NCI-H1436 (cell line): ENCODE results near the gene OLA1.
"Not testable (repeated sequence)": the region's sequence is repeated elsewhere in the genome, so short reads cannot be mapped to it uniquely, and the experiment has no call there.

Source experiments
- DNase-seq: peaks from one replicate; lab custom pipeline; 2025; lab: John Stamatoyannopoulos, UW

The OLA1 gene

DNA sequence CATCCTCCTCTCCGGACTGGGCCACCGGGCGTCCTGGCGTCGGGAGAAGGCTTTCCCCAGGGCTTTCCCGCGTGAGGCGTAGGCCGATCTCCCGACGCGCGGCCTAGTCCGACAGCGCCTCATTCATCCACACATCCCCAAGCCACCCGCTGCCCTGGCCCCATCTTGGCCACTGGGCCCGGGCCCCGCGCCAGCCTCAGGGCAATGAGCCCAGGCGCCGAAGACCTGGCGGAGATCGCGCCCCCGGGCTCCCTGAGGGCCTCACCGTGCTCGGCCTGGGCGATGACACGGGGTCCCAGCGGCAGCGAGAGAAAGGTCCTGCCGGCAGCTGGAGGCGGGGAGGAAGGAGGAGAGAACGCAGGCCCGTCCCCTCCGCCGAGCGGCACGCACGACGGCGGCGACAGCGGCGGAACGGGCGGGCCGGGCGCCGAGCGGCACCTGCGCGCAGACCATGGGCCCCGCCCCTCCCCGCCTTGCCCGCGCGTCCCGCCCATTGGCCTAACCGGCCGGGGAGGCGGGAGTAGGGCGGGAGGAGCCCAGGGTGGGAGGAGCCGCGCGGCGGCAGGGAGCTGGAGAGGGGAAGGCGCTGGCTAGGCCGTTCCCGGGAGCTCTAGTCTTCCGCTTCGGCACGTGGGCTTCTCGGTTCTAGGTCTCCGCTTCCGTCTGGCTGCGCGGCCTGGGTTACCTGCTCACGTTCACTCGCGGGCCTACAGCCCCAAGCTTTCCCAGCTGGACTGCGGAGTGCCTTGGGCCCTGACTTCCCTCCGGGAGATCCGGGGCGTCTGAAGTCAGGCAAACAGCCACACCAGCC is at the start of gene OLA1:
Gene OLA1 (minus strand): TSS at position 346 of the 811 bp plus-strand sequence. CDS start 1,717 bp downstream, outside the sequence.
- DNase-seq, result peak; percentile 96

DNA sequence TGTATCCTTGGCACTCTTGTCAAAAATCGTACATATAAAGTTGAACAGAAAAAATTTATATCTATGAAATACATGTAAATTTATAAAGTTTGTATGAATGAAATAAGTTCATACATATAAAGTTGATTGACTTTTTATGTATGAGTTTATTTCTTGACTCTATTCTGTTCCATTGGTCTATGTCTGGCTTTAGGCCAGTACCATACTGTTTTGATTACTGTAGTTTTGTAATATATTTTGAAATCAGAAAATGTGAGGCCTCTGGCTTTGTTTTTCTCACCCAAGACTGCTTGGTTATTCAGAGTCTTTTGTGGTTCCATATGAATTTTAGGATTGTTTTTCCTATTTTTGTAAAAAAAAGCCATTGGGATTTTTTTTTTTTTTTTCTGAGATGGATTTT is 44.6 kb upstream of the OLA1 start:
- no peak for DNase-seq

GRCh38 chr2:174286172-174286571 is 37.8 kb upstream of the OLA1 start:
- no peak for DNase-seq

- DNase-seq, result no peak
These were observed 34.1 kb upstream of the OLA1 start for GRCh38 chr2:174282441-174282840.

DNA sequence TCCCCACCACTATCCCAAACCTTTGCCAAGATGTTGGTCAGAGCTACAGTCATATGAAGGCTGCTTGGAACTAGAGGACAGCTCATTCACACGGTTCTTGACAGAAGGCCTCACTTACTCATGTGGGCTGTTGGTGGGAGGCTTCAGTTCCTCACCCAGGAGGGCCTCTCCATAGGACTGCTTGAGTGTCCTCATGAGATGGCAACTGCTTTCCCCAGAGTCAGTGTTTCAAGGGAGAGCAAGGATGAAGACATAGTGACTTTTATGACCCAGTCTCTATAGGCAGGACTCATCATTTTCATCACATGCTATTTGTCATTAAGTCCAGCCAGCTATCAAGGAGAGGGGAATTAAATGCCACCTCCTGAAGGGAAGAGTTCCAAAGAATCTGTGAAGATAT is 33.4 kb upstream of the OLA1 start:
- DNase-seq, result no peak

DNA sequence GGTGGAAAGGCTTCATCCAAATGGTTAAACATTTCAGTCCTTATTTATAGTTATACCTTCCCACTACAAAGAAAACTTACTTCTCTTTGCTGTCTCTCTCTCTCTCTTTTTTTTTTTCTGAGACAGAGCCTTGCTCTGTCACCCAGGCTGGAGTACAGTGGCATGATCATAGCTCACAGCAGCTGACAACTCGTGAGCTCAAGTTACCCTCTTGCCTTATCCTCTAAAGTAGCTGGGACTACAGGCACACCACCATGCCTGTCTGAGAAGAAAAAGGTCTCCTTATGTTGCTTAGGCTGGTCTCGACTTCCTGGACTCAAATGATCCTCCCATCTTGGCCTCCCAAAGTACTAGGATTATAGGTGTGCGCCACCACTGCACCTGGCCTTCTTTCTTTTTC is 32.3 kb upstream of the OLA1 start:
- no peak for DNase-seq

DNA sequence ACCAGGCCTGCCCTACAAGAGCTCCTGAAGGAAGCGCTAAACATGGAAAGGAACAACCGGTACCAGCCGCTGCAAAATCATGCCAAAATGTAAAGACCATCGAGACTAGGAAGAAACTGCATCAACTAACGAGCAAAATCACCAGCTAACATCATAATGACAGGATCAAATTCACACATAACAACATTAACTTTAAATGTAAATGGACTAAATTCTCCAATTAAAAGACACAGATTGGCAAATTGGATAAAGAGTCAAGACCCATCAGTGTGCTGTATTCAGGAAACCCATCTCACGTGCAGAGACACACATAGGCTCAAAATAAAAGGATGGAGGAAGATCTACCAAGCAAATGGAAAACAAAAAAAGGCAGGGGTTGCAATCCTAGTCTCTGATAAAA is 21.9 kb upstream of the OLA1 start:
- not testable (repeated sequence) for DNase-seq

DNA sequence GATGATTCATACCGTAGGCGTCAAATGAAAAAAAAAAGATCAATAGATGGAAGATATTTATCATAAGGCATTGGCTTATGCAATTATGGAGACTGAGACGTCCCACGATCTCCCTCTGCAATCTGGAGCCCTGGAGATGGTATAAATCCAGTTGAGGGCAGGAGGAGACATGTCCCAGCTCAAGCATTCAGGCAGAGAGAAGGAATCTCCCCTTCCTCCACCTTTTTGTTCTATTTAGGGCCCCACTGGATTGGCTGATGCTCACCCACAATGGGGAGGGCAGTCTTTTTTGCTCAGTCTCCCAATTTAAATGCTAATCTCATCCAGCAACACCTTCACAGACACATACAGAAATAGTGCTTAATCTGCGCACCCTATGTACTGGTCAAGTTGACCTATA is 18.0 kb upstream of the OLA1 start:
- no peak for DNase-seq

DNA sequence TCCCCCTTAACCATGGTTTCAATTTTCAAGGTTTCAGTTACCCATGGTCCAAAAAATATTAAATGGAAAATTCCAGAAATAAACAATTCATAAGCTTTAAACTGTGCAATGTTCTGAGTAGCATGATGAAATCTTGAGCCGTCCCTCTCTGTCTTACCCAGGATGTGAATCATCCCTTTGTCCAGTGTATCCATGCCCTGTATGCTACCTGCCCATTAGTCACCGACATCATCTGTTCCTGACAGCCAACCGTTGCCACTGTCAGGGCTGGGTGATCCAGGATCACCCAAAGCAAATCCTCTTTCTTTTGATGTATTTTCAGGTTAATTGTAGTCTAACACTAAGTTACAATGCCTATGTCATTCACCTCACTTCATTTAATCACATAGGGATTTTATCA is 15.7 kb upstream of the OLA1 start:
- no peak for DNase-seq

- DNase-seq, result no peak
These were observed 11.6 kb upstream of the OLA1 start for GRCh38 chr2:174259981-174260380.

- no peak for DNase-seq
These were observed 5.9 kb upstream of the OLA1 start for GRCh38 chr2:174254267-174254666.

- DNase-seq, result no peak
These were observed 763 bp upstream of the OLA1 start for GRCh38 chr2:174248998-174249592.

- no peak for DNase-seq
These were observed 702 bp downstream of the OLA1 start for GRCh38 chr2:174247474-174248186.

- DNase-seq, result no peak
These were observed 1.4 kb downstream of the OLA1 start for GRCh38 chr2:174246944-174247381.

DNA sequence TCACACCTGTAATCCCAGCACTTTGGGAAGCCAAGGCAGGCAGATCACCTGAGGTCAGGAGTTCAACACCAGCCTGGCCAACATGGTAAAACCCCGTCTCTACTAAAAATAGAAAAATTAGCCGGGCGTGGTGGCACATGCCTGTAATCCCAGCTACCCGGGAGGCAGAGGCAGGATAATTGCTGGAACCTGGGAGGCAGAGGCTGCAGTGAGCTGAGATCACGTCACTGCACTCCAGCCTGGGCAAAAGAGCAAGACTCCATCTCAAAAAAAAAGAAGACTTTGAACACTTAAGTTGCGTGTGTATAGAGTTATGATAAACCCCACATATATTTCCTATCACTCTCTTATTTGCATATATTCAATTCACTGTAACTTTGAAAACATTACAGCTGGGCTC is 2.7 kb downstream of the OLA1 start:
- DNase-seq, result not testable (repeated sequence)

DNA sequence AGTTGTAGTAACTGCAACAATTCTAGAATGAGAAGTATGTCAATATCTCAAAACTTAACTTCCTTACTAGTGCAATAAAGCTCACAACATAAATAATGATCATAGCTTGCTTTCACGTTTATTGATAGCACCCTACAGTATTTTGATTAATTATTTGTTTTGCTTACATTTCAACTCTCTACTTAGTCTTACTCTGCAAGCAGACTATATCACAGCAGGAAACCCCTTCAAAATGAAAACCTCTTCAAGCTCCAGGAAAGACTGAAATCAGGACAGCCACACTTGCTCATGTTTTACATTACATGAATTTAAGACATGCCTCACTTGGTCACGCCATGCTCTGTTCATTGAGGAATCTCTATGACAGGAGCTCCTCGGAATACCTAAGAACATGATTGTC is 3.3 kb downstream of the OLA1 start:
- no peak for DNase-seq

DNA sequence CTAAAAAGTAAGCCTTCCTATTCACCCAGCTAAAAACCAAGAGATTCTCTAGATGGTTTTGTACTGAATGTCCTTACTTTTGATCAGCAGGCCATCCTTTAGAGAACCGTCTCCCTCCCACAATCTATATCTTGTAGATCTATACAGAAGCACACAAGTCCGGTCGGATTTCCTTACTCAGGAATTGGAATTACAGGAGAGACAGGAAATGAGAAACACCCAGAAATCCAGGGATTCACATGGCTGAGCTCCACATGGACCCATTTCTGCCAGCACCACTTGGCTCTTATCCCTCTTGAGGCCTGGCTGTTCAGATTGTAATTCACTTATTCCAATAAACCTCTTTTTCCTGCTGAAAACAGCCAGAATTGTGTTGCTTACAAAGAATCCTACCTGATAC is 4.5 kb downstream of the OLA1 start:
- DNase-seq, result no peak

GRCh38 chr2:174240097-174240496 is 8.2 kb downstream of the OLA1 start:
- DNase-seq, result no peak

DNA sequence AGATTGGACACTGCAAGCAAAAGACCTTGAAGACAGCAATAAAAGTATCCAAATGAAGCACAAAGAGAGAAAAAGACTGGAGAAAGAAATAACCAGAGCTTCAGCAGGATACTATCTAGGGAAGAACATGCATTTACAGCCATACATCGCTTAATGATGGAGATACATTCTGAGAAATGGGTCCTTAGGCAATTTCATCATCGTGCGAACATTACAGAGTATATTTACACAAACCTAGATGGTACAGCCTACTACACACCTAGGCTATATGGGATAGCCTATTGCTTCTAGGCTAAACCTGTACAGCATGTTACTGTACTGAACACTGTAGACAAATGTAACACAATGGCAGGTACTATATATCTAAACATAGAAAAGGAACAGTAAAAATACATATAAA is 11.9 kb downstream of the OLA1 start:
- DNase-seq, result no peak

GRCh38 chr2:174235680-174236079 is 12.7 kb downstream of the OLA1 start:
- DNase-seq, result no peak

- no peak for DNase-seq
These were observed 14.5 kb downstream of the OLA1 start for GRCh38 chr2:174233771-174234275.

- no peak for DNase-seq
These were observed 20.6 kb downstream of the OLA1 start for GRCh38 chr2:174227748-174228147.
